Lung (tissue), 12 donors: ENCODE measurements around the gene FGF5. TPM values are rescaled to one million over a fixed set of nuclear protein-coding genes. Genes with fewer than 3 reads are reported as not detected.

Experiments used
- ATAC-seq: fragments of 200-7000 bp; cut with Tn5 transposase; one replicate; pipeline ENCODE4 v1.9.1; 2020; ENCODE audit warnings: moderate number of reproducible peaks; ENCODE audit not compliant: insufficient read depth, low FRiP score
- DNase-seq, 3 donors: peaks; one replicate each; pipeline ENCODE4 v3.0.0-alpha.2; 2013 to 2017
- H3K27ac ChIP-seq, 2 donors: one replicate each; pipeline ENCODE4 v1.5.1; 2013; ENCODE audit warnings: mild to moderate bottlenecking in 2 of 2, moderate library complexity in 2 of 2, control low read depth in 1 of 2, inconsistent platforms in 1 of 2, low read depth in 1 of 2, low read length in 1 of 2
- H3K27me3 ChIP-seq, 3 donors: one replicate each; pipeline ENCODE4 v1.5.1; 2013; ENCODE audit warnings: low read length in 2 of 3; ENCODE audit not compliant: control insufficient read depth in 3 of 3, insufficient read depth in 3 of 3
- H3K36me3 ChIP-seq, 4 donors: one replicate each; pipeline ENCODE4 v1.5.1; 2013; ENCODE audit warnings: low read length in 4 of 4, mild to moderate bottlenecking in 1 of 4, moderate library complexity in 1 of 4; ENCODE audit not compliant: control insufficient read depth in 4 of 4, insufficient read depth in 4 of 4
- H3K4me1 ChIP-seq, 5 donors: one replicate each; pipeline ENCODE4 v1.5.1; 2013; ENCODE audit warnings: low read length in 5 of 5, mild to moderate bottlenecking in 2 of 5, moderate library complexity in 1 of 5; ENCODE audit not compliant: control insufficient read depth in 5 of 5, insufficient read depth in 5 of 5
- H3K4me3 ChIP-seq: one replicate; pipeline ENCODE4 v1.5.1; 2013; ENCODE audit warnings: mild to moderate bottlenecking, control low read depth, moderate library complexity
- H3K9ac ChIP-seq, 2 donors: one replicate each; pipeline ENCODE4 v1.5.1; 2013; ENCODE audit warnings: low read length in 2 of 2, control low read depth in 1 of 2; ENCODE audit not compliant: insufficient read depth in 1 of 2
- H3K9me3 ChIP-seq, 4 donors: one replicate each; pipeline ENCODE4 v1.5.1; 2013; ENCODE audit warnings: low read length in 3 of 4, mild to moderate bottlenecking in 1 of 4, moderate library complexity in 1 of 4; ENCODE audit not compliant: control insufficient read depth in 4 of 4, insufficient read depth in 3 of 4
- WGBS, 2 donors: extraction: QIAGEN DNeasy Blood & Tissue Kit; methylation state at CpG; one replicate each; pipeline ENCODE4 v1.1.7; 2013; 5-methylcytosine and 5-hydroxymethylcytosine counted together
- polyA plus RNA-seq, 2 donors: library from polyadenylated mRNA; stranded (reverse); fragments of 200-250 nt; gene quantifications; one replicate each; pipeline ENCODE4 v1.2.1, GENCODE V29; 2013
- total RNA-seq, 2 donors: library from RNA; depleted of rRNA in 1 of 2; stranded (reverse); fragments of >200 nt in 1 of 2; gene quantifications; one replicate each; pipeline ENCODE4 v1.2.1, GENCODE V29; 2014 to 2021
- TF ChIP-seq, protein P1 (sequence below): IDR thresholded peaks from 2 replicates; pipeline ENCODE4 v1.5.1; 2012; ENCODE audit warnings: mild to moderate bottlenecking; ENCODE audit errors: control extremely low read depth, extremely low read depth
- donor health status: control.
- donor health status: control.
- donor health status: Bipolar disorder and iron deficiency.
- donor health status: healthy.
- donor health status: DM: yes; HTN: yes; CAD: no.

The FGF5 gene
- total and polyA plus RNA-seq, 4 donors, result 0.18 TPM; not detected in 3

DNA sequence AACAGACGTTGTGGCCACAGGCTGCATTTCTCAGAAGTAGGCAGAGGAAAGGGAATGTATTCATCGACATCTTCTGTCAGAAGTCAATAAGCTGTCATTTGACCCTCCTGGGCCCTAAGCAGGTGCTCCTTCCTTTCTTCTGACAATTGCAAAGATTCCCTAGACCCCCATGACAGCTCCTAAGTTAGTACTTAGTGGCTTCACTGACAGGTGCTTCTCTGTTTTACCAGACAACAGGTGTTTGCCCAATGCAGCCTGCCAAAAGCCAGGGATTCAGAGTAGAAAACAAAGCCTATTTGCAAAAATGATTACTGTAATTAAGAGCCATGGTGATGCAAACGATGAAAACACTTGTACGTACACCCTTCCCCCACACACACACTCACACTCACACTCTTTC lies 7.5 kb upstream of the FGF5 start:
- WGBS, 2 donors, result 46 to 52% methylated on average over 4 of the region's 4 CpGs
- TF ChIP-seq, protein P1, sequence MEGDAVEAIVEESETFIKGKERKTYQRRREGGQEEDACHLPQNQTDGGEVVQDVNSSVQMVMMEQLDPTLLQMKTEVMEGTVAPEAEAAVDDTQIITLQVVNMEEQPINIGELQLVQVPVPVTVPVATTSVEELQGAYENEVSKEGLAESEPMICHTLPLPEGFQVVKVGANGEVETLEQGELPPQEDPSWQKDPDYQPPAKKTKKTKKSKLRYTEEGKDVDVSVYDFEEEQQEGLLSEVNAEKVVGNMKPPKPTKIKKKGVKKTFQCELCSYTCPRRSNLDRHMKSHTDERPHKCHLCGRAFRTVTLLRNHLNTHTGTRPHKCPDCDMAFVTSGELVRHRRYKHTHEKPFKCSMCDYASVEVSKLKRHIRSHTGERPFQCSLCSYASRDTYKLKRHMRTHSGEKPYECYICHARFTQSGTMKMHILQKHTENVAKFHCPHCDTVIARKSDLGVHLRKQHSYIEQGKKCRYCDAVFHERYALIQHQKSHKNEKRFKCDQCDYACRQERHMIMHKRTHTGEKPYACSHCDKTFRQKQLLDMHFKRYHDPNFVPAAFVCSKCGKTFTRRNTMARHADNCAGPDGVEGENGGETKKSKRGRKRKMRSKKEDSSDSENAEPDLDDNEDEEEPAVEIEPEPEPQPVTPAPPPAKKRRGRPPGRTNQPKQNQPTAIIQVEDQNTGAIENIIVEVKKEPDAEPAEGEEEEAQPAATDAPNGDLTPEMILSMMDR, result no peak
- no peak overlapping the region for H3K9ac ChIP-seq
- peaks cover 0 to 42% (median 32%) of the 10 kb centered on the region in 3 donors for H3K27me3 ChIP-seq
- H3K4me3 ChIP-seq, result no peak overlapping the region
- ATAC-seq (no peak), DNase-seq (no peak)
- no peaks in the 10 kb centered on the region for H3K9me3 ChIP-seq
- no peaks in the 10 kb centered on the region for H3K36me3 ChIP-seq
- H3K4me1 ChIP-seq, result peaks cover 0 to 7% (median 0%) of the 10 kb centered on the region in 5 donors
- H3K27ac ChIP-seq, result no peak overlapping the region

DNA sequence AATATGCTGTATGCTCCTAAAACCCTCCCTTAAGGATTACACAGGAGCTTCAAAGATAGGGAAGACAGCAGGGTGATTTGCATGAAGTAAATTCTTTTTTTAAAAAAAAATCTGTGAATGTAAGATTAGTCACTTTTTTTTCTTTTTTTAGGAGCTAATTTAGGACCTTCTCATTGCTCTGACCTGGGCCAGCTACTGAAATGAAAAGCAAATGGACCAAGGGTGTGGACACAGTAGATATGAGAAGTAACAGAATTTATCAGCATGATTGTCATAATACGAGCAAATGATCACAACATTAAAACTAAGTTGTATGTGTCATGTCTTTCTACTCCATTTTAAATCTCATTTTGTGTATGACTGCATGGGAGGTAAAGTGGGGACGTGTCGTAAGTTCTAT lies 6.6 kb upstream of the FGF5 start:
- H3K27ac ChIP-seq, result no peak overlapping the region
- peaks cover 0 to 7% (median 0%) of the 10 kb centered on the region in 5 donors for H3K4me1 ChIP-seq
- no peak overlapping the region for H3K9ac ChIP-seq
- ATAC-seq (no peak), DNase-seq (no peak)
- H3K27me3 ChIP-seq, result peaks cover 0 to 50% (median 40%) of the 10 kb centered on the region in 3 donors
- H3K4me3 ChIP-seq, result no peak overlapping the region
- 89 to 92% methylated on average over 3 of the region's 3 CpGs for WGBS, 2 donors
- TF ChIP-seq, protein P1, result no peak
- no peaks in the 10 kb centered on the region for H3K9me3 ChIP-seq
- H3K36me3 ChIP-seq, result no peaks in the 10 kb centered on the region

DNA sequence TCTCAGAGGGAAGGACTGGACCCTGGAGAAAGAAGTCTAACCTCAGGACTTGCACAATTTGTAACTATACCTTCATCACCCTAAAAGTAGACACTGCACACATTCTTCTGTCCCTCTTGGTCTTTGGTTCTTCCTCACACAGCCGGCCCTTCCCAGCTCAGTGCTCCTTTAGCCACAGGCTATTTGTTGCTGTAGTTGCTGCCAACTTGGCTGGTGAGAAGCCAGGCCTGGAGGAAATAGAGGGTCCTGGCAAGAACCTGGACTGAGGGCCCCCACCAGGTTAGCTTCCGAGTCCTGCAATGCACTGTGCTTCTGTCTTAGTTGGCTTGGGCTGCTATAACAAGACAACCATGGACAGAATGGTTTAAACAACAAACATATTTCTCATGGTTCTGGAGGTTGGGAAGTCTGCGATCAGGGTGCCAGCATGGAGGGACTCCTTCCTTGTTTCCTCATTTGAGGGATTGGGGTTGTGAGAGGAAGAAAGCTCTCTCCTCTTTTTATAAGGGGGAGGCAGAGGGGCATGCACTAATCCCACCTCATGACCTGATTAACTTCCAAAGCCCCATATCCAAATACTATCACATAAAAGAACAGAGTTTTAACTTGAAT lies 4.4 kb upstream of the FGF5 start:
- DNase-seq, result no peak
- no peak overlapping the region for H3K4me3 ChIP-seq
- 93 to 95% methylated on average over 3 of the region's 3 CpGs for WGBS, 2 donors
- peaks cover 0 to 22% (median 12%) of the 10 kb centered on the region in 5 donors for H3K4me1 ChIP-seq
- TF ChIP-seq, protein P1, result no peak
- no peak overlapping the region for H3K9ac ChIP-seq
- no peak for ATAC-seq
- H3K36me3 ChIP-seq, result no peaks in the 10 kb centered on the region
- H3K9me3 ChIP-seq, result no peaks in the 10 kb centered on the region
- H3K27me3 ChIP-seq, result peaks cover 8 to 70% (median 48%) of the 10 kb centered on the region in 3 donors
- H3K27ac ChIP-seq, result no peak overlapping the region
